ENCODE results near the gene TPK1.
"Not testable (repeated sequence)": the region's sequence is repeated elsewhere in the genome, so short reads cannot be mapped to it uniquely, and the experiment has no call there.

Gene TPK1

DNA sequence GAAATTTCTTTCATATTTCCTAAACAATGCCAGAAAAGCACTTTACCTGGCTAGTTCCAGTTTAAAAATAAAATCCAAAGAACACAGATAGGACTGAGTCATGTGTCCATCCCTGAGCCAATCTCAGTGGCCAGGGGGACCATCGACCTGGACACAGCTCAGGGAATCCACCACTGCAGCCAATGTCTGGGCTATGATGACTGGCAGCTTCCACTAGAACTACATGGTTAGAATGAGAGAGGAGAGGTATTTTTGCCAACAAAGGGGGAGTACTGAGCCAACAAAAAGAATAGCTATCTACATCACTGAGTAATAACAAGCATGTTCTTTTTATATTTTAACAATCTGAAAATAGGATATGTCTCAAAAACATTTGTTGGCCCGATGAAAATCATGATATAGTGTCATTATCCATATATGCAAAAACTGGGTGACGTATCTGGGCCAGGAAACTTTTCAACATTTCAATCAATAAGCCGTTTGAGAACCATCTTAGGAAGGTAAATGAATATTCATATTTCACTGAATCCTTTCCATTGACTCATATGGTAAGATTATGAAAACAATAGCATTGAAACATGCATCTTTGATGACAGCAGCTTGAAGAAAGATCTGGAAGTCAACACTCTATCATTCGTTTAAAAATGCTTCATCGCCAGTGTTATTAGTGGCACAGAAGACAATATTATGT is 104.0 kb downstream of the TPK1 start:
- Histone ChIP-seq H3K4me3 (ENCODE audit: low read depth in 1 of 2, low read length in 2 of 2) (no peak overlapping the region), H3K4me1 (ENCODE audit: control insufficient read depth in 1 of 2, insufficient read depth in 2 of 2, low read length in 2 of 2) (no peaks in the 10 kb centered on the region), H3K27me3 (ENCODE audit: control insufficient read depth in 1 of 2, insufficient read depth in 2 of 2, low read length in 2 of 2) (no peaks in the 10 kb centered on the region), H3K27ac (ENCODE audit: low read depth, low read length) (no peak overlapping the region), H3K36me3 (ENCODE audit: control insufficient read depth in 1 of 2, insufficient read depth in 2 of 2, low read length in 2 of 2) (no peaks in the 10 kb centered on the region), H3K9me3 (ENCODE audit: control insufficient read depth in 1 of 2, low read length in 2 of 2) (no peaks in the 10 kb centered on the region), H3K9ac (ENCODE audit: low read depth in 1 of 2, low read length in 2 of 2) (no peak overlapping the region)

DNA sequence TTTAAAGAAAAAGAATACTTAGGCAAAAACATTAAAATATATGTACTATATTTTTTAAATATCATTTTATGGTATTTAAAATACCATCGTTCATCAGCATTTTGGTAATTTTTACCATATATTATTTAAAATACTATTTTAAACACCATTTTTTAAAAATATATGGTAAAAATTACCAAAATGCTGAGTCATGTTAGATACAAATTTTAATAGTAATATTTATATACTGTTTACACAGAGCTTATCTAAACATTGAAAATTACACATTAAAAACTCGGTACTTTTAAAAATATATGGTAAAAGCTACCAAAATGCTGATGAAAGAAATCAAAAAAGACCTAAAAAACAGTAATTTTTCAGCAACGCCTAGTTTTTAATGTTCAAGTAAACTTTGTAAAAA is 105.6 kb downstream of the TPK1 start:
- H3K9ac ChIP-seq (ENCODE audit: low read depth in 1 of 2, low read length in 2 of 2), result no peak overlapping the region
- no peak overlapping the region for H3K27ac ChIP-seq (ENCODE audit: low read depth, low read length)
- H3K27me3 ChIP-seq (ENCODE audit: control insufficient read depth in 1 of 2, insufficient read depth in 2 of 2, low read length in 2 of 2), result no peaks in the 10 kb centered on the region
- no peak overlapping the region for H3K4me3 ChIP-seq (ENCODE audit: low read depth in 1 of 2, low read length in 2 of 2)
- H3K36me3 ChIP-seq (ENCODE audit: control insufficient read depth in 1 of 2, insufficient read depth in 2 of 2, low read length in 2 of 2), result no peaks in the 10 kb centered on the region
- H3K4me1 ChIP-seq (ENCODE audit: control insufficient read depth in 1 of 2, insufficient read depth in 2 of 2, low read length in 2 of 2), result no peaks in the 10 kb centered on the region
- no peaks in the 10 kb centered on the region for H3K9me3 ChIP-seq (ENCODE audit: control insufficient read depth in 1 of 2, low read length in 2 of 2)

- no peaks in the 10 kb centered on the region for H3K27me3 ChIP-seq (ENCODE audit: control insufficient read depth in 1 of 2, insufficient read depth in 2 of 2, low read length in 2 of 2)
- no peak overlapping the region for H3K4me3 ChIP-seq (ENCODE audit: low read depth in 1 of 2, low read length in 2 of 2)
- H3K27ac ChIP-seq (ENCODE audit: low read depth, low read length), result no peak overlapping the region
- no peaks in the 10 kb centered on the region for H3K9me3 ChIP-seq (ENCODE audit: control insufficient read depth in 1 of 2, low read length in 2 of 2)
- peaks cover 0 to 3% of the 10 kb centered on the region in 2 donors for H3K4me1 ChIP-seq (ENCODE audit: control insufficient read depth in 1 of 2, insufficient read depth in 2 of 2, low read length in 2 of 2)
- no peak overlapping the region for H3K9ac ChIP-seq (ENCODE audit: low read depth in 1 of 2, low read length in 2 of 2)
- no peaks in the 10 kb centered on the region for H3K36me3 ChIP-seq (ENCODE audit: control insufficient read depth in 1 of 2, insufficient read depth in 2 of 2, low read length in 2 of 2)
Measured at GRCh38 chr7:144729226-144729625, 106.6 kb downstream of the TPK1 start.

DNA sequence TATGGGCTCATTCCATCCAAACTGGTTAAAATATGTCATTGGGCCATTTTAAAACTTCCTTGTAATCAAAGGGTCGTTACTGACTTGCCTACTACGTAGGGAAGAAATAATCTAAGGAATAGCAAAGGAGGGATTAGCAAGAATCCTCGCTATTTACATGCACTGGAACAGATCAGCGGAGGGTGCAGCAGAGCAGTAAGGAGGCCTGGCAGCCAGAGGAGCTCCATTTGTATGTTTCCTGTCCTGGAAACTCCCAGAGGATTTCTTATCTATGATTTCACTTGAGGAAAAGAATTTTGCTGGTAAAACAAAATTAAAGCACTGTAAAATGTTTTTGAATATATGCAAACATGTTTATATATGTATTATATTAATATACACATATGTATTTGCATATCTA is 107.3 kb downstream of the TPK1 start:
- H3K9me3 ChIP-seq (ENCODE audit: control insufficient read depth in 1 of 2, low read length in 2 of 2), result no peaks in the 10 kb centered on the region
- no peaks in the 10 kb centered on the region for H3K27me3 ChIP-seq (ENCODE audit: control insufficient read depth in 1 of 2, insufficient read depth in 2 of 2, low read length in 2 of 2)
- H3K4me3 ChIP-seq (ENCODE audit: low read depth in 1 of 2, low read length in 2 of 2), result no peak overlapping the region
- H3K27ac ChIP-seq (ENCODE audit: low read depth, low read length), result no peak overlapping the region
- no peak overlapping the region for H3K9ac ChIP-seq (ENCODE audit: low read depth in 1 of 2, low read length in 2 of 2)
- H3K36me3 ChIP-seq (ENCODE audit: control insufficient read depth in 1 of 2, insufficient read depth in 2 of 2, low read length in 2 of 2), result no peaks in the 10 kb centered on the region
- H3K4me1 ChIP-seq (ENCODE audit: control insufficient read depth in 1 of 2, insufficient read depth in 2 of 2, low read length in 2 of 2), result peaks cover 3 to 4% of the 10 kb centered on the region in 2 donors

- H3K4me3 ChIP-seq (ENCODE audit: low read depth in 1 of 2, low read length in 2 of 2); H3K9ac ChIP-seq (ENCODE audit: low read depth in 1 of 2, low read length in 2 of 2); H3K36me3 ChIP-seq (ENCODE audit: control insufficient read depth in 1 of 2, insufficient read depth in 2 of 2, low read length in 2 of 2); H3K9me3 ChIP-seq (ENCODE audit: control insufficient read depth in 1 of 2, low read length in 2 of 2); H3K27ac ChIP-seq (ENCODE audit: low read depth, low read length); H3K4me1 ChIP-seq (ENCODE audit: control insufficient read depth in 1 of 2, insufficient read depth in 2 of 2, low read length in 2 of 2); H3K27me3 ChIP-seq (ENCODE audit: control insufficient read depth in 1 of 2, insufficient read depth in 2 of 2, low read length in 2 of 2): not testable (repeated sequence)
Measured at GRCh38 chr7:144726840-144727239, 109.0 kb downstream of the TPK1 start.

- no peak overlapping the region for H3K27ac ChIP-seq (ENCODE audit: low read depth, low read length)
- no peaks in the 10 kb centered on the region for H3K27me3 ChIP-seq (ENCODE audit: control insufficient read depth in 1 of 2, insufficient read depth in 2 of 2, low read length in 2 of 2)
- H3K9me3 ChIP-seq (ENCODE audit: control insufficient read depth in 1 of 2, low read length in 2 of 2), result no peaks in the 10 kb centered on the region
- peak overlapping the region in 1 of 2 donors; percentile 4 for H3K4me3 ChIP-seq (ENCODE audit: low read depth in 1 of 2, low read length in 2 of 2)
- H3K9ac ChIP-seq (ENCODE audit: low read depth in 1 of 2, low read length in 2 of 2), result no peak overlapping the region
- peaks cover 3 to 4% of the 10 kb centered on the region in 2 donors for H3K4me1 ChIP-seq (ENCODE audit: control insufficient read depth in 1 of 2, insufficient read depth in 2 of 2, low read length in 2 of 2)
- no peaks in the 10 kb centered on the region for H3K36me3 ChIP-seq (ENCODE audit: control insufficient read depth in 1 of 2, insufficient read depth in 2 of 2, low read length in 2 of 2)
Measured at GRCh38 chr7:144725070-144725469, 110.8 kb downstream of the TPK1 start.

GRCh38 chr7:144723301-144723700 is 112.6 kb downstream of the TPK1 start:
- Histone ChIP-seq H3K4me1 (ENCODE audit: control insufficient read depth in 1 of 2, insufficient read depth in 2 of 2, low read length in 2 of 2) (peaks cover 3 to 4% of the 10 kb centered on the region in 2 donors), H3K9me3 (ENCODE audit: control insufficient read depth in 1 of 2, low read length in 2 of 2) (no peaks in the 10 kb centered on the region), H3K9ac (ENCODE audit: low read depth in 1 of 2, low read length in 2 of 2) (no peak overlapping the region), H3K27me3 (ENCODE audit: control insufficient read depth in 1 of 2, insufficient read depth in 2 of 2, low read length in 2 of 2) (no peaks in the 10 kb centered on the region), H3K4me3 (ENCODE audit: low read depth in 1 of 2, low read length in 2 of 2) (no peak overlapping the region), H3K27ac (ENCODE audit: low read depth, low read length) (no peak overlapping the region), H3K36me3 (ENCODE audit: control insufficient read depth in 1 of 2, insufficient read depth in 2 of 2, low read length in 2 of 2) (no peaks in the 10 kb centered on the region)

- H3K4me1 ChIP-seq (ENCODE audit: control insufficient read depth in 1 of 2, insufficient read depth in 2 of 2, low read length in 2 of 2), result peaks cover 4 to 8% of the 10 kb centered on the region in 2 donors
- H3K9me3 ChIP-seq (ENCODE audit: control insufficient read depth in 1 of 2, low read length in 2 of 2), result no peaks in the 10 kb centered on the region
- H3K27ac ChIP-seq (ENCODE audit: low read depth, low read length), result no peak overlapping the region
- no peaks in the 10 kb centered on the region for H3K27me3 ChIP-seq (ENCODE audit: control insufficient read depth in 1 of 2, insufficient read depth in 2 of 2, low read length in 2 of 2)
- H3K4me3 ChIP-seq (ENCODE audit: low read depth in 1 of 2, low read length in 2 of 2), result no peak overlapping the region
- no peaks in the 10 kb centered on the region for H3K36me3 ChIP-seq (ENCODE audit: control insufficient read depth in 1 of 2, insufficient read depth in 2 of 2, low read length in 2 of 2)
- H3K9ac ChIP-seq (ENCODE audit: low read depth in 1 of 2, low read length in 2 of 2), result no peak overlapping the region
Measured at GRCh38 chr7:144720710-144721109, 115.1 kb downstream of the TPK1 start.

DNA sequence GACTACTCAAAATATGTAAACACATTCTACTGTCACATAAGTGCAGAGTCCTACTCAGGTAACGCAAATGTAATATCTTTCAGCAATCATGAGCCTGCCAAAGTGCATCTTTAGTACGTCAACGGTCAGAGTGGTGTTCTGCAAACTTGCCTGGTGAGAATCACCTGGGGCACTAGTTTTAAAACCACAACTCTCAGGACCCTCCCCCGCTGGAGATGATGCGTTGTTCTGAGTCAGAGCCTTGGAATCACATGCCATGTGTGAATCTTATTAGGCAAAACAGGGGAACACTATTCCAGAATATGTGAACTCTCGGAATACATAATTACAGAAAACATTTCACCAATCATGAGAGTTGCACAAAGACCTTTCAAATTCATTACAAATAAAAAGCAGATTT is 115.7 kb downstream of the TPK1 start:
- H3K27me3 ChIP-seq (ENCODE audit: control insufficient read depth in 1 of 2, insufficient read depth in 2 of 2, low read length in 2 of 2), result no peaks in the 10 kb centered on the region
- no peak overlapping the region for H3K4me3 ChIP-seq (ENCODE audit: low read depth in 1 of 2, low read length in 2 of 2)
- no peak overlapping the region for H3K27ac ChIP-seq (ENCODE audit: low read depth, low read length)
- H3K36me3 ChIP-seq (ENCODE audit: control insufficient read depth in 1 of 2, insufficient read depth in 2 of 2, low read length in 2 of 2), result no peaks in the 10 kb centered on the region
- H3K9ac ChIP-seq (ENCODE audit: low read depth in 1 of 2, low read length in 2 of 2), result no peak overlapping the region
- peaks cover 4 to 8% of the 10 kb centered on the region in 2 donors for H3K4me1 ChIP-seq (ENCODE audit: control insufficient read depth in 1 of 2, insufficient read depth in 2 of 2, low read length in 2 of 2)
- no peaks in the 10 kb centered on the region for H3K9me3 ChIP-seq (ENCODE audit: control insufficient read depth in 1 of 2, low read length in 2 of 2)

DNA sequence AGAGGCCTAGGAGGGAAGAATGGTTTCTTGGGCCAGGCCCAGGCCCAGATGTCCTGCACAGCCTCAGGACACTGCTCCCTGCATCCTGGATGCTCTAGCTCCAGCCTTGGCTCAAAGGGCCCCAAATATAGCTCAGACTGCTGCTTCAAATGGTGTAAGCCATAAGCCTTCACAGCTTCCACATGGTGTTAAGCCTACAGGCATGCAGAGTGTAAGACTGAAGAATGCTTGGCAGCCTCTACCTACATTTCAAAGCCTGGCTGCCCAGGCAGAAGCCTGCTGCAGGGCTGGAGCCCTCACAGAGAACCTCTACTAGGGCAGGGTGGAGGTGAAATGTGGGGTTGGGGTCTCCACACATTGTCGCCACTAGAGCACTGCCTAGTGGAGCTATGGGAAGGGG is 118.1 kb downstream of the TPK1 start:
- H3K9ac ChIP-seq (ENCODE audit: low read depth in 1 of 2, low read length in 2 of 2), result no peak overlapping the region
- no peak overlapping the region for H3K27ac ChIP-seq (ENCODE audit: low read depth, low read length)
- H3K4me3 ChIP-seq (ENCODE audit: low read depth in 1 of 2, low read length in 2 of 2), result no peak overlapping the region
- no peaks in the 10 kb centered on the region for H3K36me3 ChIP-seq (ENCODE audit: control insufficient read depth in 1 of 2, insufficient read depth in 2 of 2, low read length in 2 of 2)
- H3K27me3 ChIP-seq (ENCODE audit: control insufficient read depth in 1 of 2, insufficient read depth in 2 of 2, low read length in 2 of 2), result no peaks in the 10 kb centered on the region
- H3K4me1 ChIP-seq (ENCODE audit: control insufficient read depth in 1 of 2, insufficient read depth in 2 of 2, low read length in 2 of 2), result peaks cover 0 to 4% of the 10 kb centered on the region in 2 donors
- no peaks in the 10 kb centered on the region for H3K9me3 ChIP-seq (ENCODE audit: control insufficient read depth in 1 of 2, low read length in 2 of 2)

Measured in duodenal mucosa (tissue), 2 donors.